K562 (cell line): ENCODE results near the gene CATSPER1. TPM values are rescaled to one million over a fixed set of nuclear protein-coding genes. Genes with fewer than 3 reads are reported as not detected.

Source experiments
- ASH1L ChIP-seq: fragments of 450-650 bp; IDR thresholded peaks from 2 replicates; pipeline ENCODE4 v1.6.1; 2018; ENCODE audit warnings: borderline replicate concordance, mild to moderate bottlenecking, low read depth; ENCODE audit not compliant: partially characterized antibody
- FUS ChIP-seq: fragments of 200-400 bp; formaldehyde crosslinking; optimal IDR thresholded peaks from 2 replicates; pipeline ENCODE3; 2017; ENCODE audit warnings: low read depth, low read length
- HMGXB4 ChIP-seq: sonication (generic); formaldehyde crosslinking; IDR thresholded peaks from 2 replicates; pipeline ENCODE4 v1.8.1; 2023; ENCODE audit warnings: mild to moderate bottlenecking, missing genetic modification reagents
- HNRNPUL1 ChIP-seq: fragments of 200-400 bp; formaldehyde crosslinking; IDR thresholded peaks from 2 replicates; pipeline ENCODE4 v1.6.1; 2017; ENCODE audit warnings: low read length
- ILK ChIP-seq: fragments of 450-650 bp; IDR thresholded peaks from 2 replicates; pipeline ENCODE4 v1.6.1; 2016; ENCODE audit warnings: missing genetic modification characterization, low read depth, mild to moderate bottlenecking, missing compliant biosample characterization, moderate library complexity, borderline replicate concordance
- KAT8 ChIP-seq: fragments of 450-650 bp; IDR thresholded peaks from 2 replicates; pipeline ENCODE4 v1.6.1; 2016; ENCODE audit warnings: low read depth, mild to moderate bottlenecking
- MAFG ChIP-seq: fragments of 450-650 bp; conservative IDR thresholded peaks from 2 replicates; pipeline ENCODE4 v1.6.1; 2016; ENCODE audit warnings: missing genetic modification characterization, missing compliant biosample characterization
- MEIS2 ChIP-seq: fragments of 450-650 bp; IDR thresholded peaks from 2 replicates; pipeline ENCODE4 v1.6.1; 2014; ENCODE audit warnings: mild to moderate bottlenecking; ENCODE audit not compliant: partially characterized antibody
- NBN ChIP-seq: fragments of 450-650 bp; IDR thresholded peaks from 2 replicates; pipeline ENCODE4 v1.6.1; 2016; ENCODE audit warnings: low read depth, mild to moderate bottlenecking
- SFPQ ChIP-seq: fragments of 200-400 bp; formaldehyde crosslinking; IDR thresholded peaks from 2 replicates; pipeline ENCODE4 v1.6.1; 2017; ENCODE audit warnings: mild to moderate bottlenecking, low read depth, low read length, moderate library complexity
- TAF7 ChIP-seq: fragments of 450-650 bp; IDR thresholded peaks from 2 replicates; pipeline ENCODE4 v1.6.1; 2016; ENCODE audit warnings: missing genetic modification characterization, missing compliant biosample characterization
- ZMIZ1 ChIP-seq, 2 experiments: fragments of 150-350 bp in 1 of 2; IDR thresholded peaks; 2 replicates each; pipeline ENCODE4 v1.6.1; 2012 to 2016; ENCODE audit warnings: low read depth in 2 of 2, low read length in 2 of 2, mild to moderate bottlenecking in 1 of 2, moderate library complexity in 1 of 2
- ZNF175 ChIP-seq: fragments of 200-800 bp; sonication (Bioruptor generic); IDR thresholded peaks from 2 replicates; pipeline ENCODE4 v1.6.1; 2016; ENCODE audit warnings: low read depth, mild to moderate bottlenecking, missing genetic modification characterization, missing compliant biosample characterization
- ZNF384 ChIP-seq: IDR thresholded peaks from 2 replicates; pipeline ENCODE4 v1.6.1; 2012; ENCODE audit warnings: low read depth, low read length, improper control_type of control experiment
- polyA plus RNA-seq, 8 experiments: library from polyadenylated mRNA; depleted of rRNA in 4 of 8; stranded (reverse) in 5 of 8; unstranded in 3 of 8; fragments of >200 nt; fragmentation: Nextera tagmentation in 2 of 8; fragmentation: Illumina TruSeq in 1 of 8; extraction: Ambion mirVana in 2 of 8; extraction: Trizol in 1 of 8; gene quantifications; 2 replicates each; pipeline versions ENCODE4 v1.2.1 to v1.2.3, GENCODE V29; 2011 to 2014; ENCODE audit warnings: inconsistent platforms in 1 of 8, missing spikeins in 1 of 8
- total RNA-seq, 7 experiments: library from RNA; depleted of rRNA in 6 of 7; stranded (reverse); fragments of >200 nt in 6 of 7; fragmentation: Illumina TruSeq in 2 of 7; extraction: Trizol in 2 of 7; gene quantifications; 2 replicates each; pipeline versions ENCODE4 v1.2.1 to v1.2.3, GENCODE V29; 2011 to 2021; ENCODE audit warnings: low replicate concordance in 1 of 7

The CATSPER1 gene
- total and polyA plus RNA-seq, 9 of the 15 experiments (the other 6 are each of a cell fraction or from before 2014, with no cell fraction given), result 0.21 to 3.3 (median 0.76) TPM

- TF ChIP-seq TAF7, result peak; percentile 91
- no peak for TF ChIP-seq FUS
- peak in 1 of 2 experiments; percentile 13; a peak in 1 of 4 replicates for TF ChIP-seq ZMIZ1 (IDR thresholded peaks at IDR 0.05; ENCODE audit: low read depth in 2 of 2, low read length in 2 of 2)
- TF ChIP-seq ASH1L, result peak; percentile 66
- peak; percentile 78 for TF ChIP-seq ZNF175 (CRISPR knock-in tag)
- TF ChIP-seq ZNF384, result peak; percentile 59; the same call in 1 of the 2 replicates
- peak; percentile 57 for TF ChIP-seq HMGXB4
- TF ChIP-seq NBN, result peak; percentile 95
- no peak for TF ChIP-seq MAFG (tag)
- TF ChIP-seq HNRNPUL1, result no peak
- no peak for TF ChIP-seq SFPQ
- TF ChIP-seq MEIS2, result peak; percentile 40
- TF ChIP-seq ILK (tag), result no peak
- peak; percentile 77; the same call in 1 of the 2 replicates for TF ChIP-seq KAT8
Measured at GRCh38 chr11:66001942-66002647, 24.2 kb downstream of the CATSPER1 start, which contains the start of the genes BANF1 and EIF1AD (continued).
